ENCODE results near the gene FBXO33.

The FBXO33 gene, protein sequence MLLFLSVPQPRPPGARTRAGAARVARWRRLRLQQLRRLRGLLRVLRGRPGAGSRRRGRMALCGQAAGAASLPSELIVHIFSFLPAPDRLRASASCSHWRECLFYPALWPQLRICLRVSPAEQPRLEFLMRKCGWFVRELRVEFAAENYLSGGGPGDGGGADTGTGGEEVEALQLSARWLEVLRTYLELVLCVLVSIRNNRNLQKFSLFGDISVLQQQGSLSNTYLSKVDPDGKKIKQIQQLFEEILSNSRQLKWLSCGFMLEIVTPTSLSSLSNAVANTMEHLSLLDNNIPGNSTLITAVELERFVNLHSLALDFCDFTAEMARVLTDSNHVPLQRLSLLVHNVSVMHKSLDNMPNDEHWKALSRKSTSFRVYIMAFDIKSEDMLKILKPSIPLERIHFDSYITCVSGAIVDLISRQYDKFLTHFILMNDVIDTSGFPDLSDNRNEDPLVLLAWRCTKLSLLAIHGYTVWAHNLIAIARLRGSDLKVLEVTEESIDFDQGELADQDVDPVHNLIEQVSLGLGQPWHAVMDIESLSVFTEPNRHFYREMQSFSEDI

GRCh38 chr14:39432179-39432618 lies at the start of gene FBXO33:
FBXO33 (minus strand) TSS chr14:39432433; CDS start chr14:39432162, 271 bp downstream.
- peak within 1 kb of the TSS; percentile 96 for H3K27ac ChIP-seq
- TF ChIP-seq CTCF (conservative IDR thresholded peaks at IDR 0.05): no peak

DNA sequence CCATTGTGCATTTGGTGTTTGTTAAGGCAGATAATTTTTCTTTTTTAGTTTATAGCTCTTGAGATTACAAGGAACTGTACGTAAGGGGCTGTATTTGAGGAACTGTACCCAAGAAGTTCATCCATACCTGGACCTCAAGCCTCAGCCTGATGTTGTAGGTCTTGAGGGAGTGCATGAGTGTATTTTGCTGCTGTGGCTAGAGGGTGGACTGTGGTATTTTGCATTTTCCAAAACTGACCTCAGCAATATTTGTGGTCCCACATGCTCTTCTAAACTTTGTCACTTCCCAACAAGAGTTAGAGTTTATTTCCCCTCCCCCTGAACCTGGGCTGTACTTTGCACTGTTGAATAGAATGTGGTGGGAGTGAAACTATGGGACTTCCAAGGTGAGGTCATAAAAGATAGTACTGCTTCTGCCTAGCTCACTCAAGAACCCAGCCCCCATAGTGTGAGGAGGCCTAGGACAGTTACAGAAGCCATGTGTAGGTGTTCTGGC lies 42.2 kb upstream of the FBXO33 start:
- H3K27ac ChIP-seq: no peak overlapping the region
- no peak for TF ChIP-seq CTCF (conservative IDR thresholded peaks at IDR 0.05)

DNA sequence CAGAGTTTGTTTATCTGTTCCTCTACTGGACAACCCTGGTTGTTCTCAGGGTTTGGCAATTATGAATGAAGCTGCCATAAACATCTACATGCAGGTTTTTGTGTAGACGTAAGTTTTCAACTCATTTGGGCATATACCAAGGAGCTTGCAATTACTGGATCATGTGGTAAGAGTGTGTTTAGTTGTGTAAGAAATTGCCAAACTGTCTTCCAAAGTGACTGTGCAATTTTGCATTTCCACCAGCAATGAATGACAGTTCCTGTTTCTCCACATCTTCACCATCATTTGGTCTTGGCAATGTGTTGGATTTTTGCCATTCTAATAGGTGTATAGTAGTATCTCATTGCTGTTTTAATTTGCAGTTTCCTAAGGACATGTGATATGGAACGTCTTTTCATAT lies 39.8 kb upstream of the FBXO33 start:
- no peak for TF ChIP-seq CTCF (conservative IDR thresholded peaks at IDR 0.05)
- no peak overlapping the region for H3K27ac ChIP-seq

GRCh38 chr14:39469094-39469710 lies 37.0 kb upstream of the FBXO33 start:
- TF ChIP-seq CTCF (conservative IDR thresholded peaks at IDR 0.05): no peak
- no peak overlapping the region for H3K27ac ChIP-seq

DNA sequence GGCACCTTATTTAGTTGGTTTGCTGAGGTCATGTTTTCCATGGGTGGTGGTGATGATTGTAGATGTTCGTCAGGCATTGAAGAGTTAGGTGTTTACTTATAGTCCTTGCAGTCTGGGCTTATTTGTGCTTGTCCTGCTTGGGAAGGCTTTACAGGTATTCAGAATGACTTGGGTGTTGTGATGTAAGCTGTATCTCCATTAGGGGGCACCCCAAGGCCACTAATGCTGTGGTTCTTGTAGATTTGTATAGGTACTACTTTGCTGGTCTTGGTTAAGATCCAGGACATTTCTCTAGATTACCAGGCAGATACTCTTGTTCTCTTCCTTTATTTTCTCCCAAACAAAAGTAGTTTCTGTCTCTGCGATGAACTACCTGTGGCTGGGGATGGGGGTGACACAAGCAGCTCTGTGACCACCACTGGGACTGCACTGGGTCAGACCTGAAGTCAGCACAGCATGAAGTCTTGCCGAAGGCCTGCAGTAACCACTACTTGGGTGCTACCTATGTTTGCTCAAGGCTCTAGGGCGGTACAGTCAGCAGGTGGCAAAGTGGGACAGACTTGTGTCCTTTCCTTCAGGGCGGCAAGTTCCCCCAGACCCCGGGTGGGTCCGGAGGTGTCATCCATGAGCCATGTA lies 35.8 kb upstream of the FBXO33 start:
- TF ChIP-seq CTCF (conservative IDR thresholded peaks at IDR 0.05): peak; percentile 20; the same call in 1 of the 2 replicates
- no peak overlapping the region for H3K27ac ChIP-seq

DNA sequence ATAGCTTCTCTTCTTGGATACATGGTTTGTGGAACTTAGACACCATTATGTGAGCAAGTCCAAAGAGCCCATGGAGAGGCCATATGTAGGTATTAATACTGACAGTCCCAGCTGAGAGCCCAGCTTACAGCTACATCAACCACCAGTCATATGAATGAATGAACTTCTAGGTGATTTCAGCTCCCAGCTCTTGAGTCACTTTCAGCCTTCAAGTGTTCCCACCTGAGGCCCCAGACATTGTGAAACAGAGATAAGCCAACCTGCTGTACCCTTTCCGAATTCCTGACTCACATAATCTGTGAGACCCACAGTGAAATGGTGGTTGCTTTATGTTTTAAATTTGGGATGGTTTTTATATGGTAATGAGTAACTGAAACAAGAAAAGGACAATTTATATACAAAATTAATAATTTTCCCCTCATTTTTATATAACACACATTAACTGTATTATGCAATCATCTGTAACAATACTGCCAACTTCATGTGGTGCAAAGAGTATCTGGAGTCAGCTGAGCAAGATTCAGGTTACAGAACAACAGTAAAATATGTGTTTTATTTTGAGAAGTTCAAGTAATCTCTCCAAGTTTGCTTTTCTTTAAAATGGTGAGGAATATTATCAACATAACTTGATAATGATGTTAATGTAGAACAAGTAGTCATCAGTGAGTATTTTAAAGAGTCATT lies 27.7 kb upstream of the FBXO33 start:
- no peak overlapping the region for H3K27ac ChIP-seq
- no peak for TF ChIP-seq CTCF (conservative IDR thresholded peaks at IDR 0.05)

All from VCaP (cell line).